ENCODE data around the gene UBA52.

UBA52 gene

DNA sequence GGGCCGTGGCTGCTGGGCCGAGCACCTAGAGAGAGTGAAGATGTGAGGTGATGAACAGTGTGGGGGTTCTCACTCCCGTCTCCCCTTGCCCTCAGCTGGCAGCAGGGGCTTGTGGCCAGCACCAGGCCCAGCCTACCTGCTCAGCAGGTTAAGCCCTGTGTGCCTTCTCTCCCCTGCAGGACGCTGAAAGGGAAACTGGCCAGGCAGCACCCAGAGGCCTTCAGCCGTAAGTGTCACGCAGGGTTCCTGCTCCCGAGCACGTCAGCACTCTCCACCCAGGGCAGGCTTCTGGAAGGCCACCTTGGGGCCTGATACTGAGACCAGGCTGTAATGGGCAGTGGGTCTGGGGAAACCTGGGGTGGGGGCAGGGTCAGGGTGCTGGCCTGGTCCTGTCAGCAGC is 4.7 kb upstream of the UBA52 start:
- Histone ChIP-seq H3K4me1 (ENCODE audit: control insufficient read depth, low read length) (peaks cover 8% of the 10 kb centered on the region), H4K20me1 (ENCODE audit: control insufficient read depth, insufficient read depth, low read depth, low read length) (no peaks in the 10 kb centered on the region), H3K9me3 (ENCODE audit: control insufficient read depth, insufficient read depth, low read length) (no peaks in the 10 kb centered on the region), H3F3A (ENCODE audit: control insufficient read depth, insufficient read depth) (peaks cover 5% of the 10 kb centered on the region), H3K9me2 (replicated peaks; ENCODE audit: control insufficient read depth, low read length) (no peaks in the 10 kb centered on the region), H3K4me2 (ENCODE audit: low read length) (no peak overlapping the region), H3K79me2 (ENCODE audit: control insufficient read depth, low read length) (peaks cover 4% of the 10 kb centered on the region), H3K27me3 (ENCODE audit: control insufficient read depth, low read length) (no peaks in the 10 kb centered on the region), H3K27ac (ENCODE audit: low read depth, low read length) (no peak overlapping the region), H3K4me3 (ENCODE audit: low read length) (no peak overlapping the region), H3K36me3 (ENCODE audit: control insufficient read depth, low read length) (peaks cover 60% of the 10 kb centered on the region)
- TF ChIP-seq, protein P1, sequence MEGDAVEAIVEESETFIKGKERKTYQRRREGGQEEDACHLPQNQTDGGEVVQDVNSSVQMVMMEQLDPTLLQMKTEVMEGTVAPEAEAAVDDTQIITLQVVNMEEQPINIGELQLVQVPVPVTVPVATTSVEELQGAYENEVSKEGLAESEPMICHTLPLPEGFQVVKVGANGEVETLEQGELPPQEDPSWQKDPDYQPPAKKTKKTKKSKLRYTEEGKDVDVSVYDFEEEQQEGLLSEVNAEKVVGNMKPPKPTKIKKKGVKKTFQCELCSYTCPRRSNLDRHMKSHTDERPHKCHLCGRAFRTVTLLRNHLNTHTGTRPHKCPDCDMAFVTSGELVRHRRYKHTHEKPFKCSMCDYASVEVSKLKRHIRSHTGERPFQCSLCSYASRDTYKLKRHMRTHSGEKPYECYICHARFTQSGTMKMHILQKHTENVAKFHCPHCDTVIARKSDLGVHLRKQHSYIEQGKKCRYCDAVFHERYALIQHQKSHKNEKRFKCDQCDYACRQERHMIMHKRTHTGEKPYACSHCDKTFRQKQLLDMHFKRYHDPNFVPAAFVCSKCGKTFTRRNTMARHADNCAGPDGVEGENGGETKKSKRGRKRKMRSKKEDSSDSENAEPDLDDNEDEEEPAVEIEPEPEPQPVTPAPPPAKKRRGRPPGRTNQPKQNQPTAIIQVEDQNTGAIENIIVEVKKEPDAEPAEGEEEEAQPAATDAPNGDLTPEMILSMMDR (IDR thresholded peaks at IDR 0.05; ENCODE audit: low read depth, low read length, poor library complexity, severe bottlenecking): no peak
- TF ChIP-seq EZH2phosphoT487 (IDR thresholded peaks at IDR 0.05; ENCODE audit: borderline replicate concordance, low read length): no peak

DNA sequence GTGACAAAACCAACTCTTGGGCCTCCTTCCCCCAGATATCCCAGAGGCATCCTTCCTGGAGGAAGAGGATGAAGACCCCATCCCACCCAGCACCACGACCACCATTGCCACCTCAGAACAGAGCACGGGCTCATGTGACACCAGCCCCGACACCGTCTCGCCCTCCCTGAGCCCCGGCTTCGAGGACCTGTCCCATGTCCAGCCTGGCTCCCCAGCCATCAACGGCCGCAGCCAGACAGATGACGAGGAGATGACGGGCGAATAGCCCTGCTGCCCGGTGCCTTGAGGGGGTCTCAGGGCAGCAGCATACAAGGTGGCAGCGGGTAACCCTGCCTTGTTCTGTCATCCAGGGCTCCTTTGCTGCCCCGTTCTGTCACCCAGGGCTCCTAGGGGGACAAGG is 3.3 kb upstream of the UBA52 start:
- Histone ChIP-seq H3K4me3 (ENCODE audit: low read length) (no peak overlapping the region), H3K4me1 (ENCODE audit: control insufficient read depth, low read length) (peaks cover 17% of the 10 kb centered on the region), H4K20me1 (ENCODE audit: control insufficient read depth, insufficient read depth, low read depth, low read length) (peaks cover 10% of the 10 kb centered on the region), H3K9me3 (ENCODE audit: control insufficient read depth, insufficient read depth, low read length) (no peaks in the 10 kb centered on the region), H3K36me3 (ENCODE audit: control insufficient read depth, low read length) (peaks cover 64% of the 10 kb centered on the region), H3K9me2 (replicated peaks; ENCODE audit: control insufficient read depth, low read length) (no peaks in the 10 kb centered on the region), H3F3A (ENCODE audit: control insufficient read depth, insufficient read depth) (peaks cover 5% of the 10 kb centered on the region), H3K79me2 (ENCODE audit: control insufficient read depth, low read length) (peaks cover 18% of the 10 kb centered on the region), H3K4me2 (ENCODE audit: low read length) (no peak overlapping the region), H3K27ac (ENCODE audit: low read depth, low read length) (no peak overlapping the region), H3K27me3 (ENCODE audit: control insufficient read depth, low read length) (no peaks in the 10 kb centered on the region)
- TF ChIP-seq, protein P1 (IDR thresholded peaks at IDR 0.05; ENCODE audit: low read depth, low read length, poor library complexity, severe bottlenecking): no peak

DNA sequence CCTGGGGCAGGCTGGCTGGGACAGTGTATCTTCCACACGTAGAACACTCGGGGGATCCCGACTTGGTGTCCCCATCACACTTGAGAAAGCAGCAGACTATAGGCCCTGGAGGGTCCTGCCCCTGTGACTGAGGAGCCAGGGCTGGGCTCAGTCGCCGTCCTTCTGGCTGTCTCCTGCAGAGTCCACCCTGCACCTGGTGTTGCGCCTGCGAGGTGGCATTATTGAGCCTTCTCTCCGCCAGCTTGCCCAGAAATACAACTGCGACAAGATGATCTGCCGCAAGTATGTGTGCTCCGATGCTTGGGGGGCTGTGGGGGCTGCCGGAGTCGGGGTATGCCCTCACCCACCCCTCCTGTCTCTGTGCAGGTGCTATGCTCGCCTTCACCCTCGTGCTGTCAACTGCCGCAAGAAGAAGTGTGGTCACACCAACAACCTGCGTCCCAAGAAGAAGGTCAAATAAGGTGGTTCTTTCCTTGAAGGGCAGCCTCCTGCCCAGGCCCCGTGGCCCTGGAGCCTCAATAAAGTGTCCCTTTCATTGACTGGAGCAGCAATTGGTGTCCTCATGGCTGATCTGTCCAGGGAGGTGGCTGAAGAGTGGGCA is 3.1 kb downstream of the UBA52 start:
- Histone ChIP-seq H3K9me2 (replicated peaks; ENCODE audit: control insufficient read depth, low read length) (no peaks in the 10 kb centered on the region), H3K4me1 (ENCODE audit: control insufficient read depth, low read length) (peaks cover 20% of the 10 kb centered on the region), H3K4me2 (ENCODE audit: low read length) (no peak overlapping the region), H3K36me3 (ENCODE audit: control insufficient read depth, low read length) (peaks cover 59% of the 10 kb centered on the region), H3K79me2 (ENCODE audit: control insufficient read depth, low read length) (peaks cover 37% of the 10 kb centered on the region), H3K9me3 (ENCODE audit: control insufficient read depth, insufficient read depth, low read length) (no peaks in the 10 kb centered on the region), H3K4me3 (ENCODE audit: low read length) (no peak overlapping the region), H4K20me1 (ENCODE audit: control insufficient read depth, insufficient read depth, low read depth, low read length) (peaks cover 19% of the 10 kb centered on the region), H3K27me3 (ENCODE audit: control insufficient read depth, low read length) (no peaks in the 10 kb centered on the region), H3K27ac (ENCODE audit: low read depth, low read length) (no peak overlapping the region), H3F3A (ENCODE audit: control insufficient read depth, insufficient read depth) (peaks cover 47% of the 10 kb centered on the region)
- TF ChIP-seq EZH2phosphoT487 (IDR thresholded peaks at IDR 0.05; ENCODE audit: borderline replicate concordance, low read length): no peak
- TF ChIP-seq, protein P1 (IDR thresholded peaks at IDR 0.05; ENCODE audit: low read depth, low read length, poor library complexity, severe bottlenecking): no peak
